GM21447 (cell line): ENCODE results near the gene GPC6.

ENCODE experiments used
- ATAC-seq: cut with Tn5 transposase; IDR thresholded peaks from one replicate; pipeline ENCODE4 v1.9.1; 2021; ENCODE audit not compliant: unreplicated experiment

Gene GPC6

DNA sequence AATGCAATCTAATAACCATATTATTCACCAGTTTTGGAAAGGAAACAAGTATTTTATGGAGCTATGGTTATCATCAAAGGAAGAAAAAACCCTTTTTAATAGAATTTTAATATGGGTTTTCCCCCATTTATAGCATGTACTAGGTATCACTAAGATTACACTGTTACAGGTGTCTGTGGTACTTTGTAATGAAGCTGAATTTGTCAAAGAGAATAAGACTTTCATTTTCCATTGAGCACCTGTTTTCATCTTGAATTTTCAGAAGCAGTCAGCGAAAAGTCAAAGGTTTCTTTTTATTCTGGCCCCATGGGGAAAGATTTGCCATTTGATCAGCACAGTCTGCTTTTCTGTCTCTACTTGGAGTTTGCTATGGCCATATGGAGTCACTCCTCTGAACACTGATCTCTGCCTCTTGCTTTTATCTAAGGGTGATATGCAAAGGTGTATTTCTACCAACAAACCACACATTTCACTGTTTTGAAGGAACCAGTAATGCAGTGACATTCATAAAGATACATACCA is 662.9 kb downstream of the GPC6 start:
- no peak for ATAC-seq

DNA sequence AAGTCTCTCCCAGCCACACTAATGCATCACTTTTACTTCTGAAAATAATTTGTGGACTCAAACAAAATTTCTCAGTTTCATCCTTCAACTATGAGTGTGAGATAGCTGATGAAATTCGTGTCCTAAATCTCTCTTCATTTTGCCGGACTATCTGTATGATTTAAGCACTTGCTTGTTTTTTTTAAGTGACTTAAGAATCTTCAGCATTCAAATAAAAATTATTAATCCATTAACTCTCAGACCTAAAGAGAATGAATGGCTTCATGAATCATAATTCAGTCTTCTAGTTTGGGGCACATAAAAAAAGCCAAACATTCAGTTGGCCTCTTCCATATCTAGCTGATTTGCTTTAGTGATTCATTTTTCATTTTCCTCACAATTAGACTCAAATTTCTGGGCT is 673.4 kb downstream of the GPC6 start:
- no peak for ATAC-seq

DNA sequence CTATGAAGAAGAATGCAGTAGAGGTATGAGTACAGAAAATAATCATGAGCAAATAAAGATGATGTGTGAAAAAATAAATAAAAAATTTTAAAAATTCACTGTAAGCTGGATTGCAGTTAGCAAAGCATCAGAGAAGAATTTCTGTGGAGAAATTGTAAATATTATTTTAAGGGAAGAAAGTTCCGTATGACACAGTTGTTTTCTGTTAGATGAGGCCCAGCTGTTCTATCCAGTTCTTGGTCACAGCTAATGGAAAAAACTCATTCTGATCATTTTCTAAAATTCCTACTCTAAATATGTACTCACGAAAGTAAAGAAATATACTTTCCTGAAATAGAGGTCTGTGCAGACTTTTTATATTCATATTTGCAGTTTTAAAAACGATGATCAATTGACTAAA is 674.1 kb downstream of the GPC6 start:
- no peak for ATAC-seq

DNA sequence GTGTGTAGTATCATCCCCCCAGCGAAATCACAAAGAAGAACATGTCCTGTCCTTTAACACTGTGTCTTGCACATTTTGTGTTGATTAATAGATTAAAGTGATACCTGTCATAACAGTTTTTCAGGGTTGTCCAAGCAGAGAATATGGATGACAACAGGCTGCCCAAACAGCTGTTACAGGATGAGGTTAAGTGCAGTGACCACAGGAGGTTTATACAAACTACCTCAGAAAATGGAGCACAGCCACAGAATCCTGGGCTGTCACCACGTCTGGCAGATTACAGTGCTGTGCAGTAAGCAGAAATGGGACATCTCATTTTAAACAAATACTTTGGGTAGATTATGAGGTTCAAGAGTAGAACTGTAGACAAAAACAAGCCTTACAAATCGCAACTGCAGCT is 677.3 kb downstream of the GPC6 start:
- no peak for ATAC-seq

DNA sequence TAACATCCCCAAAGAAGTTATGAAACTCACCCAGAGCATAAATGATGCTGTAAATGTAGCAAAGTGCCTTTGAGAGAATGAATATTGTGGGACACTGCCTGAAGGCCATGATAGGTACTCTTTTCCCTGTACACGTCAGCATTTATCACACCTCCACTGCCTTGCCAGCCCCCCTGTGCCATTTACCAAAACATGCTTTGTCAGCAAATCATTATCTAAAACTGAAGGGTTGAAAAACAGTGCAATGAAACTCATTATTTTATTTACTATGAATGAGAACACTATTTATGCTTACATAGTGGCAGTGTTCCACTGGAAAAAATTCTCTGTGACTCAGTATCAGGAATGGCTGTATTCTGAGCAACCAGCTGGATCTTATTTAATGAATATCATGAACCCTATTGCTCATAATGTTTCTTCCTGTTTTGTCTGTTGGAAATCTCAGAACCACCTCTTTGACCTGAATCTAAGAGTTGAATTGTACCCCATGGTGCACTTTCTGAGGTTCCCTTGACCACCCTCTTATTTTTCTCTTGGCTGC is 688.7 kb downstream of the GPC6 start:
- no peak for ATAC-seq

DNA sequence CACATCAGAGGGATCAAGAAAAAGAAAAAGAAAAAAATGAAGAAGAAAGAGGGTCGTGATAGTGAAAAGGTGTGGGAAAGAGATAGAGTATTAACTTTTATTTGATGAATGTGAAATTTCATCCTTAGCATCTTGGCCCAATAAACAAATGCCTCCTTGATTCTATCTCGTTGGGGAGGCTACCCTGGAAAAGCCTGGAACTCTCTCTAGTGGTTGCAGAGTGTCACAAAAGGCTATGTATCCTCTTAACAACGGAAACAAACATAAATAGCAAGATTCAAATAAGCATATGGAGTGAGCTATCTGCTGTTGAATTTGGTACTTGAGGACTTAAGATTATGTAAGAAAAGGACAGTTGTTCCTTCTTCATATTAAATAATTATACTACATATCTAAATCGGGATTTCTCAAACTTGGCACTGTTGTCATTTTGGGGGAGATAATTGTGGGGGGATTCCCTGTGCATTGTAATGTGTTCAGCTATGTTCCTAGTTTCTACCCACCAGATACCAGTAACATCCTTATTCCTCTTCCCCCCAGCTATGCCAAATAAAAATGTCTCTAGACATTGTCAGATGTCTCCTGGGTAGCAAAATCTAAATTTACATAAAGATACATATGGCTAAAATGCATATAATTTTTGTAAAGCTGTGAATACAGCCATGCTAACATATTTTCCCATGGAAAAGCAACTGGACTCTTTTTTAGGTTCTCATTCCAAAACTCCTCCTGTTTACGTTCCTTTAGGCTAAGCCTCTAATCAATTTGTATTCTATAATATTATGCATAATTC is 695.7 kb downstream of the GPC6 start:
- ATAC-seq: no peak

DNA sequence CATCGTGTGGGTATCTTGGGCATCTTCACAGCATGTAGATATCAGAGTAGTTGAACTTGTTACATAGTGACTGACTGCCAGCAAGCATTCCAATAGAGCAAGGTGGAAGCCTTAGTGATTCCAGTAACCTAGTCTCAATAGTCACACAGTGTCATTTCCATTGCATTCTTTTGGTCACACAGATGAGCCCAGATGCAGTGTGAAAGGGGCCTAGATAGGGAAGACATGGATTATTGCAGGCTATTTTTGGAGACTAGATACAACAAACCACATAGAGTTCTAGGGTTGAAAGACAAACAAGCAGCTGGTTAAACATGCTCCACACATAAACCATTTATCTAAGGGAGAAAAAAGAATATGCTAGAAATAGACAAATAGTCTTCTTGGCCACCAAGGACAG is 699.4 kb downstream of the GPC6 start:
- ATAC-seq: no peak

DNA sequence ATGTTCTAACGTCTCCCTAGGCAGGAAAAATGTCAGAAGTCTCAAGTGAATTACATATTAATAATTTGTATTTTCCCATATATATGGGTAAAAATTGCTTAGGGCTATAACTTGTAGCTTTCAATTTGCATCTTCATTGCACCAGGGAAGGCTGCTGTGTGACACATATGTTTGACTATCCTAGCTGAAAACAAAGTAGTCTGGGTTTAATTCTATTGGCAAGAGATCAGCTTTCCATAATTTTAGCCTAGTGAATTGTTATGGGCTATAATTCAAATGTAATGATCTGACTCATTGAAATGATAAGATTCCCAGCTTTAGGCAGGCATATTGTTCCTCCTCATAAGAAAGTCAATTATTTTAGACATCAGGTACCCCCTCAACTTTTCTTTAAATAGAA is 699.8 kb downstream of the GPC6 start:
- ATAC-seq: no peak

DNA sequence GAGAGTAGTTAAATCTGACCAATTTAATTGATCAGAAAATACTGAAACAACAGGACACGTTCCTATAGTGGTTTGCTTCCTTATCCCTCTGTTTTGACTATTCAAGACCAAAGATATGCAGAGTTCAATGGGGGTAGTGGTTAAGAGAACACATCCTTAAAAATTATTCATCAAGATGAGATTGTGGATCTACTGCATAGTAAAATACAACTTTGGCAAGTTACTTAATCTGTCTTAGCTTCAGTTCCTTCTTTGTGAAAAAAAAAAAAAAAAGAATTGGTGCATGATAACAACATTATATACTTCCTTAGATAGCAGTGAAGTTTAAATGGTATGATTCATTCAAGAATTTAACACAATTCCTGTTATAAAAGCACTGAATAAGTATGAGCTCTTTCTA is 700.8 kb downstream of the GPC6 start:
- ATAC-seq: no peak

DNA sequence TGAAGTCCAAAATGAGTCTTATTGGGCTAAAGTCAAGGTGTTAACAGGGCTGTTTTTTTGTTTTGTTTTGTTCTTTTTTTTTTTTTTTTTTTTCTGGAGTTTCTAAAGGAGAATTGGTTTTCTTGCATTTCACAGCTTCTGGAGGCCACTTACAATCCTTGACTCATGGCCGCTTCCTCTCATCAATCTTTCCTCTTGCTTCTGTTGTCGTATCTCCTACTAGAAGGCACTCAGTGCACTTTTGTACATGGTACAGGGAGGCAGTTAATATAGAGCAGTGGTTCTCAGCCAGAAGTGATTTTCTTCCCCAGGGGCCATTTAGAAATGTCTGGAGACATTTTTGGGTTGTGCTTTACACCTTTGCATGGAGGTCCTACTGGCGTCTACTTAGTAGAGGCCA is 706.3 kb downstream of the GPC6 start:
- no peak for ATAC-seq

DNA sequence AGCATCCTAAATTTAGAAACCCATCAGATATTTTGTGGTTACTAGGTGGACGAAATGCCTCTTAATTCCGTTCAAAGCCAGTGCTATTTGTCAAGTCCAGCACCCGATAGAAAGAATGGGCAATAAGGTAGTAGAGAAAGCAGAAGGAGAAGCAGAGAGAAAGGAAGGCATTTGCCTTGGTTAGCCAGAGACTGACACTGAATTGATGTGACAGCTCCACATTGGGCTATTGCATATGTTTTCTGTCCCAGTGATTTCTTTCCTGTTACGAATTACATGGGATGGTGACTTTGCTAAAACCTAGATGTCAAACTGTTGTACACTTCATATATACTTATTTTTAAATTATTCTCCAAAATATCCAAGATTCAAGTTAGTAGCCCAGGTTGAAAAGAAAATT is 710.3 kb downstream of the GPC6 start:
- no peak for ATAC-seq

DNA sequence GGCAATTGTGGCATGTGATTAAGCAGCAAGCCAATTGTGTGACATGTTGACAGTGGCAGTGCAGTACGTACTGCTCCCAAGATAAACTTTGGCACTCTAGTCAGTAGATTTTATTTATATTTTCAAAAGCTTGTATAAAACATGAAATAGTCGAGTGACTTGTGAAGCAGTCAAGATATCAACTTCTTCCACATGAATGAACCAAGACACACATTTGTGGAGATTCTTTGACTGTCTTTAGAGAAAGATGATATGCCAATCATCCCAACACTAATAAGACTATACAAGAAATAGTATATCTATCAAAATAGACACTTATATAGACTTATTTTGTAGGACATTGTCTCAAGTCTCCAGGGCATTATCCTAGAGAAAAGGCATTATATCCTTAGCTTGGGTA is 714.8 kb downstream of the GPC6 start:
- ATAC-seq: no peak

DNA sequence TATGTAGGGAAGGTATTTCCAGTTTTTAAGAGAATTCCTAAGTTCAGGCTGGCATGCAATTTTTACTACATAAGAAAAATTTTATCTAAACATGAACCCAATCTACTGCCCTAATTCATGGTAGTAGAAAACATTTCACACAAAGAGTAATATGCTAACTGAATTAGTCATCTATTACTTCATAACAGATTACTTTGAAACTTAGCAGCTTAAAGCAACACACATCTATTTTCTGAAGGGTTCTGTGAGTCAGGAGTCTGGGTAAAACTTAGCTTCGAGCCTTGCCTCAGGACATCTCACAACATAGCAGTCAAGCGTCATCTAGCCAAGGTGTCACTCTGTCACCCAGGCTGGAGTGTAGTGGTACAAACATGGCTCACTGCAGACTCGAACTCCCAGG is 715.4 kb downstream of the GPC6 start:
- ATAC-seq: no peak

DNA sequence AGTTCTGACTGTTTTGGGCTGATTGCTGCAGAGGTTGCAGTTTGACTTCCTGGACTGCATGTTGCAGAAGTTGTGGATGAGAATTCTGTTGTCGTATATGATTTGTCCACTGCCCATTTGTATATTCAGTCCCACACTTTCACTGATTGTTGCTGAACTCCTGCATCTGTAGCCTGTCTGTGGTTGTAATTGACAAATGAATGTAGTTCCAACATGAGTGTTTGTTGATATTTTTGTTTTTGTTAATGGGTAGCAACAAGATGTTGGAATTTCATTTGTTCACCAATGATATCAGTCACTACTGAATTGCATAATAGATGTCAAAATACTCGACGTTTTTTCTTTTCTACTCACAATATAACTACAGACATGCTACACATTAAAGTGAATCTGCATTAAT is 719.0 kb downstream of the GPC6 start:
- no peak for ATAC-seq

DNA sequence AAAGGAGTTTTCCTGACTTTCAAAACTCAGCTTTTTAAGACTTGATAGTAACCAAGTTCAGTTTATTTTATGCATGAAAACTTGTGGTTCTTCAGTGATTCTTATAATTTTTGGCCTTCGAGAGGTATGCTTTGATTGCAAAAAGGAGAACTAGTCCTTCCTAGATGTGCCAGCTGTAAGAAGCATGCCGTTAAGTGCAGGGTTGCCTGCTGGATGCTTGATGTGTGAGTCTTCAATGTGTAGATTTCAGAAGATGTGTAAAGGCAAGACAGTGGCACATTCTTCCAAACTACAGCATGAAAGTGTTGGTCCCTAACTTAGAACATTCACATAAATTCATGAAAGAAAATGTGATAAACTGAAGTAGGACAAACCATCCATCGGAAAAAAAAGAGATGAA is 720.4 kb downstream of the GPC6 start:
- ATAC-seq: no peak

DNA sequence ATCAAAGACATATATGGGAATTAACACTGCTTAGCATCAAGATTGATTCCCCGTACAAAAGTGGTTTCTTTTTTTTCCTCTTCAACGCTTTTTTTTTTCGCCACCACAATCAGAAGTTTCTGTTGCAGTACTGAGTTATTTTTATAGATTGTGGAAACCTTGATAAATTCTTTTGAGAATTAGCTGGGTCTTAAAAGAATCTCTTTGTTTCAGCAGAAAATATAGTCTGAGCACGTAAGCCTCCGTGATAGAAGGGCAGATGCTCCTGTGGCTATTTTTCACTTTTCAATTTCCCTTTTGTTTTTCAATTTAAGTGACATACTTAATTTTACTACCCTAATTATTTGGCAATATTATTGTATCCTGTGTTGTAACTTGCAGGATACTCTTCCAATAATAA is 721.0 kb downstream of the GPC6 start:
- ATAC-seq: no peak

DNA sequence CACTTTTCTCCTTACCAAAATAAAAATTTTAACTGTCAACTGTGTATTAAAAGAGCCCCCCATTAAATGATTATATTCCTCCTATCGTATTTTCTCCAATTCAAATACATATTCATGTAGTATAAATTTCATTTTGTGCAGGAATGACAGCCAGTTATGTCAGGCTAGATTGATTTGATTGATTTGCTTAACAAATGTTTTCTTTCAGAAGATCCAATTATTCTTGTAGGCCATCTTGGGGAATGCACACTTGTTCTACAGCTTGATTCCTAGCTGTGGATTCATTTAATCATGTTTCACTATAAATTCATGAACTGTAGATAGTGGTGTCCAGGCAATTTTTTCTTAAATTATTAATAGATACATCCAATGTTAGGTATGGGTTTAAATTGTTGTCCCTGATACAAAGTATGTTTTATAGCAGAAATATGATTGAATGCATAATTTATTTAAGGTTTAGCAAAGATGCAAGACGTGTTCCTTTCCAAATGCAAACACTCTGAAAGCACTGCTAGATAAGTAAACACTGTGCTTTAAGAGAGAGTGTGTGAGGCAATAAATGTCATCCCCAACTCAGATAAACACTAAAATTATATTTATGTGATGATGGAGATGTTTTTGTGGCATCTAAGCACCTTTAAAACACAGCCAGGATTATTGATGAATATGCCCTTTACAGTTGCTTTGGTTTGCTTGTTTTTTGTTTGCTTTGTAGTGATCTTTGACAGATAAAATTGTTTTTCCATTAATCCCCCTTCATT is 721.7 kb downstream of the GPC6 start:
- no peak for ATAC-seq

DNA sequence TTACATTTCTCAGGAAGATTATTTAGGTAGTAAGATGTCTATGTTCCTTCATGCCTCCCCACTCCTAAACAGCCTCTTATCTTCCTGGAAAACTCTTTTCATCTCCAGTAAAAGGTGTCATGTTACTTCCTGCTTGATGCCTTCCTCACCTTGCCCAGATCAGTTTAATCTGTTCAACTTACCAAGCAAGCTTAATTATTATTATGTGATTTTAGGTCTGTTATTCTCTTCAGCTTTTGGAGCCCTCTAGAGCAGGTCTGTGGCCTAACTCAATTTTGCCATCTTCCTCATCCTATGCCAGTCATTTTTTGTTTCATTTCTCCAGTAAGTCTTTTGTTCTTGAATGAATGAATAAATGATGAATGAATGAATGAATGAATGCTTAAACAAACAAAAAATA is 724.5 kb downstream of the GPC6 start:
- no peak for ATAC-seq

DNA sequence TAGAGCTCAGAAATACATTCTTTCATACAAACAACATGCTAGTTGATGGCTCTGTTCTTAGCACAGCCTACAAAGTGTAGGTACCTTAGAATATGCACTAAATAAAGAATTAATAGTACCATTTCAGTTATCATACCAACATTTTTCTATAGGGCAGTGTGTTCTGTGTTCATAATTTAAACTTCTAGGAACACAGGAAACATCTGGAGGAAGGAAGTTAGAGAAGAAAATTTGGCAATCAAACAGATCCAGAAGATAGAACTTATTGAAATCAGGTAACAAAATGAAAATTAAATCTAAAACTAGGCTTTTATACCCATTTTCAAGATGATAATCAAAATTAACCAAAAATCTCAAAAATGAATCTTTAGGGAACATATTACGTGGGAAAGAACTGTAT is 725.3 kb downstream of the GPC6 start:
- ATAC-seq: no peak

DNA sequence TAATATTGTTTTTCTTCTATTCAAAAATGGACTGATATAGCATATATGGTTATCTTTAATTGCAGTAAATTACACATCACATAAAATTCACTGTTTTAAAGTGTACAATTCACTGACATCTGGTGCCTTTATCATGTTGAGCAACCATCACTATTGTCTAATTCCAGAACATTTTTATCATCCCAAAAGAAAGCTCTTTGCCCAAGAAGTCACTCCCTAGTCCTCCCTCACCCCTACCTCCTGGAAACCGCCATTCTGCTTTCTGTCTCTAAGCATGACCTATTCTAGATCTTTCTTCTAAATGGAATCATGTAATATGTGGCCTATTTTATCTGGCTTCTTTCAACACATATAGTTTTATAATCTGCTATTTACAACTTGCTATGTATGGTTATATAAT is 727.2 kb downstream of the GPC6 start:
- no peak for ATAC-seq

DNA sequence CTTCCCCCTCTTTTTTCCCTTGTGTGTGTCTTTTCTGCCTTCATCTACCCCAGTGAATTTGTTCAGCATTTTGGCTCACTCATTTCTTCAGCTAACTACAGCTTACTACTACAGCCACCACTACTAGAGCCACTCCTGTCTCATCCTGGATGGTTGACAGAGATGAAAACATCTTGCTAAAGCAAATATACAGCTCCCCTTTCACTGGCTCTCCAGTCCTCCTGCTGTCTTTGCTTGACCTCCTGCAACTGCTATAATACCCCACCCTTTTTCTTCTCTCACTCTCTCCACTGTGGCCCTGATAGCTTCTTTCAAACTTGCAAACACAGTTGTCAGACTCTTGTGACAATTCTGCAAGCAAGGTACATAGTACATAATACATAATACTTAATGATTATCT is 729.3 kb downstream of the GPC6 start:
- no peak for ATAC-seq

DNA sequence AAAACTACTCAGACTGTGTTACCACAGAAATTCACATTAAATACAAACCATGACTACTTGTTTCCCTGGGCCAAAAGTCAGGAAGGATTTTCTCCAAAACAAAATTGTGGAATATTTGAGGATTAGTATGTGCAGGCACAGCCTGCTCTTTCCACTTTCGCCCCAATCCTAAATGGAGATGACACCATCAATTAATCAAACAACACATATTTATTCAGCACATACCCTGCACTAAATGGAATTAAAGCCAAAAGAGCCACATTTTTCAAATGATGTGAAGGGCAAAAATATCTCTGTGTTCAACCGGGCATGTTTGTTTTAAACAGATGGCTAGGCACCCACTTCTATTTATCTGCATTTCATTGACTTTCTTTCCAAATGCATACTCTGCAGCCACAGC is 729.8 kb downstream of the GPC6 start:
- ATAC-seq: no peak
